ENCODE results near the gene ADGRG4. TPM values are rescaled to one million over a fixed set of nuclear protein-coding genes. Genes with fewer than 3 reads are reported as not detected.

ADGRG4 gene
- polyA plus RNA-seq, 2 of the 4 experiments (the other 2 are of a cell fraction) = not detected

DNA sequence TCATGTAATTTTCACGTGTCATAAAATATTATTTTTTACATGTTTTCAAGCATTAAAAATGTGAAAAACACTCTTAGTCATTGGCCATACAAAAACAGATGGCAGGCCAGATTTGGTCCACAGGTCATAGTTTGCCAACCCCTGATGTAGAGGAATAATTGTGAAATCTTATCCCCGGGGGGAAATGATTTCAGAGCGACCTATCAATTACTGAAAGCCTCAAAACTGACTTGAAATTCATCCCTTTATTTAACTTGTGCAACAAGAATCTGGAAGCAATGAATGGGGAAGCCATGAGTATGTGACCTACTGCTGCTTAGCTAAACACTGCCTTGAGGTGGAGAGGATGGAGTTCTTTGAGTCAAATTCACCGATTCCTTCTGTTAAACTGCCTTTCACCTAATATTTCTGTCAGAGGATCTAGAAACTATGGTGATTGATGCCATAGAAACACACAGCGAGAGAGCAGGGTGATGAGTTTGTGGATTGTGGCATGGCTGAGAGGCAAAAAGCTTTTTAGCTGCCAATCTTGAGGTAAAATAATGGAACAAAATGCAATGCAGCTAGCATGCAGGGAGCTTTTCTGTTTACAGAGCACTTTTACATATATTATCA is 156.6 kb downstream of the ADGRG4 start:
- H3K27ac ChIP-seq = no peak overlapping the region
- H3K4me2 ChIP-seq = no peak overlapping the region
- CTCF ChIA-PET = interaction anchor here (0.7 kb wide), 1 partner anchor 9 kb away, joined by 3 read pairs; no protein-coding TSS in a partner anchor
- no peak overlapping the region for H3K4me3 ChIP-seq
- TF ChIP-seq RNF2 (IDR thresholded peaks at IDR 0.05; ENCODE audit: borderline replicate concordance, low read depth) (no peak), BHLHE40 (IDR thresholded peaks at IDR 0.05; ENCODE audit: low read depth, low read length) (no peak), HDAC2 (IDR thresholded peaks at IDR 0.05) (no peak), NR3C1 (IDR thresholded peaks at IDR 0.05) (no peak), MAZ (IDR thresholded peaks at IDR 0.05; ENCODE audit: borderline replicate concordance, low read depth, low read length) (no peak), EHF (CRISPR knock-in tag; IDR thresholded peaks at IDR 0.05) (no peak), TP53 (CRISPR knock-in tag; IDR thresholded peaks at IDR 0.05) (no peak), GATA3 (IDR thresholded peaks at IDR 0.05; ENCODE audit: borderline replicate concordance) (no peak), CBX2 (IDR thresholded peaks at IDR 0.05; ENCODE audit: borderline replicate concordance, low read depth) (no peak)
- TF ChIP-seq, protein P1, sequence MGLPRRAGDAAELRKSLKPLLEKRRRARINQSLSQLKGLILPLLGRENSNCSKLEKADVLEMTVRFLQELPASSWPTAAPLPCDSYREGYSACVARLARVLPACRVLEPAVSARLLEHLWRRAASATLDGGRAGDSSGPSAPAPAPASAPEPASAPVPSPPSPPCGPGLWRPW (IDR thresholded peaks at IDR 0.05) = no peak
- TF ChIP-seq, protein P2, sequence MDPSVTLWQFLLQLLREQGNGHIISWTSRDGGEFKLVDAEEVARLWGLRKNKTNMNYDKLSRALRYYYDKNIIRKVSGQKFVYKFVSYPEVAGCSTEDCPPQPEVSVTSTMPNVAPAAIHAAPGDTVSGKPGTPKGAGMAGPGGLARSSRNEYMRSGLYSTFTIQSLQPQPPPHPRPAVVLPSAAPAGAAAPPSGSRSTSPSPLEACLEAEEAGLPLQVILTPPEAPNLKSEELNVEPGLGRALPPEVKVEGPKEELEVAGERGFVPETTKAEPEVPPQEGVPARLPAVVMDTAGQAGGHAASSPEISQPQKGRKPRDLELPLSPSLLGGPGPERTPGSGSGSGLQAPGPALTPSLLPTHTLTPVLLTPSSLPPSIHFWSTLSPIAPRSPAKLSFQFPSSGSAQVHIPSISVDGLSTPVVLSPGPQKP (IDR thresholded peaks at IDR 0.05; ENCODE audit: low read depth, low read length) = no peak
- TF ChIP-seq, protein P3, sequence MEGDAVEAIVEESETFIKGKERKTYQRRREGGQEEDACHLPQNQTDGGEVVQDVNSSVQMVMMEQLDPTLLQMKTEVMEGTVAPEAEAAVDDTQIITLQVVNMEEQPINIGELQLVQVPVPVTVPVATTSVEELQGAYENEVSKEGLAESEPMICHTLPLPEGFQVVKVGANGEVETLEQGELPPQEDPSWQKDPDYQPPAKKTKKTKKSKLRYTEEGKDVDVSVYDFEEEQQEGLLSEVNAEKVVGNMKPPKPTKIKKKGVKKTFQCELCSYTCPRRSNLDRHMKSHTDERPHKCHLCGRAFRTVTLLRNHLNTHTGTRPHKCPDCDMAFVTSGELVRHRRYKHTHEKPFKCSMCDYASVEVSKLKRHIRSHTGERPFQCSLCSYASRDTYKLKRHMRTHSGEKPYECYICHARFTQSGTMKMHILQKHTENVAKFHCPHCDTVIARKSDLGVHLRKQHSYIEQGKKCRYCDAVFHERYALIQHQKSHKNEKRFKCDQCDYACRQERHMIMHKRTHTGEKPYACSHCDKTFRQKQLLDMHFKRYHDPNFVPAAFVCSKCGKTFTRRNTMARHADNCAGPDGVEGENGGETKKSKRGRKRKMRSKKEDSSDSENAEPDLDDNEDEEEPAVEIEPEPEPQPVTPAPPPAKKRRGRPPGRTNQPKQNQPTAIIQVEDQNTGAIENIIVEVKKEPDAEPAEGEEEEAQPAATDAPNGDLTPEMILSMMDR (IDR thresholded peaks at IDR 0.05) = no peak
- POLR2A ChIA-PET = no interaction called here
- peak; percentile 87 for FAIRE-seq
- DNase-seq (ENCODE audit: low read depth in 1 of 2, low spot score in 1 of 2) = no peak
- WGBS (ENCODE audit: missing lambda C conversion rate) = 29% methylated on average over 5 of the region's 5 CpGs
- peaks cover 3% of the 10 kb centered on the region; the same call in 1 of the 3 replicates for H3K4me1 ChIP-seq
- no peaks in the 10 kb centered on the region for H3K9me3 ChIP-seq
- no peak for ATAC-seq

DNA sequence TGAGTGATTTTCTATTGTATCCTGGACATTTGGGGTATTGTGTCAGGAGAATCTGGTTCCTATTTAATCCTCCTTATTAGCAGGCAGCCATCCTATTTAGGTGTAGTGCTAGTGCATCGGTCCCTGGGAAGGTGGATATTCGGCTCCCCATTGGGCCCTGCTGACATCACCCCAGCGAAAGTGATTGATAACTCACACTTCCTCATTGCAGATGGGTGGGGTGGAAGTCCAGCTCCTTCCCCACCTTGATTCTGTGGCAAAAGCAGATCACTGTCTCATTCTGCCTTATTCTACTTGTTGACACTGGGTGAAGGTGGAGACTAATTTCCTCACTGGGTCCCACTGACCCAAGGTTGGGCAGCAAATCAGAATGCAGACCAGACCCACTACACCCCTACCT is 163.8 kb downstream of the ADGRG4 start:
- POLR2A ChIA-PET = interaction anchor here (0.6 kb wide), 1 partner anchor 33 kb away, joined by 3 read pairs; the partner anchor contains the start of gene HTATSF1
- WGBS (ENCODE audit: missing lambda C conversion rate) = 47% methylated on average over 2 of the region's 3 CpGs
- DNase-seq (ENCODE audit: low read depth in 1 of 2, low spot score in 1 of 2) = no peak
- no peak for TF ChIP-seq GATA3 (IDR thresholded peaks at IDR 0.05; ENCODE audit: borderline replicate concordance)
- TF ChIP-seq ESRRA (IDR thresholded peaks at IDR 0.05; ENCODE audit: borderline replicate concordance, low read length) = no peak
- TF ChIP-seq CBX2 (IDR thresholded peaks at IDR 0.05; ENCODE audit: borderline replicate concordance, low read depth) = no peak
- TF ChIP-seq KDM1A (IDR thresholded peaks at IDR 0.05; ENCODE audit: low read depth) = no peak
- TF ChIP-seq TFCP2L1 (CRISPR knock-in tag; IDR thresholded peaks at IDR 0.05) = no peak
- no peak for TF ChIP-seq NR3C1 (IDR thresholded peaks at IDR 0.05)
- no peak for TF ChIP-seq ZC3H11A (IDR thresholded peaks at IDR 0.05)
- TF ChIP-seq EHMT2 (IDR thresholded peaks at IDR 0.05; ENCODE audit: low read depth) = no peak
- no peak for TF ChIP-seq MAFK (IDR thresholded peaks at IDR 0.05; ENCODE audit: partially characterized antibody)
- no peak for TF ChIP-seq RARB (CRISPR knock-in tag; IDR thresholded peaks at IDR 0.05)
- TF ChIP-seq, protein P4, sequence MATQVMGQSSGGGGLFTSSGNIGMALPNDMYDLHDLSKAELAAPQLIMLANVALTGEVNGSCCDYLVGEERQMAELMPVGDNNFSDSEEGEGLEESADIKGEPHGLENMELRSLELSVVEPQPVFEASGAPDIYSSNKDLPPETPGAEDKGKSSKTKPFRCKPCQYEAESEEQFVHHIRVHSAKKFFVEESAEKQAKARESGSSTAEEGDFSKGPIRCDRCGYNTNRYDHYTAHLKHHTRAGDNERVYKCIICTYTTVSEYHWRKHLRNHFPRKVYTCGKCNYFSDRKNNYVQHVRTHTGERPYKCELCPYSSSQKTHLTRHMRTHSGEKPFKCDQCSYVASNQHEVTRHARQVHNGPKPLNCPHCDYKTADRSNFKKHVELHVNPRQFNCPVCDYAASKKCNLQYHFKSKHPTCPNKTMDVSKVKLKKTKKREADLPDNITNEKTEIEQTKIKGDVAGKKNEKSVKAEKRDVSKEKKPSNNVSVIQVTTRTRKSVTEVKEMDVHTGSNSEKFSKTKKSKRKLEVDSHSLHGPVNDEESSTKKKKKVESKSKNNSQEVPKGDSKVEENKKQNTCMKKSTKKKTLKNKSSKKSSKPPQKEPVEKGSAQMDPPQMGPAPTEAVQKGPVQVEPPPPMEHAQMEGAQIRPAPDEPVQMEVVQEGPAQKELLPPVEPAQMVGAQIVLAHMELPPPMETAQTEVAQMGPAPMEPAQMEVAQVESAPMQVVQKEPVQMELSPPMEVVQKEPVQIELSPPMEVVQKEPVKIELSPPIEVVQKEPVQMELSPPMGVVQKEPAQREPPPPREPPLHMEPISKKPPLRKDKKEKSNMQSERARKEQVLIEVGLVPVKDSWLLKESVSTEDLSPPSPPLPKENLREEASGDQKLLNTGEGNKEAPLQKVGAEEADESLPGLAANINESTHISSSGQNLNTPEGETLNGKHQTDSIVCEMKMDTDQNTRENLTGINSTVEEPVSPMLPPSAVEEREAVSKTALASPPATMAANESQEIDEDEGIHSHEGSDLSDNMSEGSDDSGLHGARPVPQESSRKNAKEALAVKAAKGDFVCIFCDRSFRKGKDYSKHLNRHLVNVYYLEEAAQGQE (IDR thresholded peaks at IDR 0.05) = no peak
- TF ChIP-seq, protein P5, sequence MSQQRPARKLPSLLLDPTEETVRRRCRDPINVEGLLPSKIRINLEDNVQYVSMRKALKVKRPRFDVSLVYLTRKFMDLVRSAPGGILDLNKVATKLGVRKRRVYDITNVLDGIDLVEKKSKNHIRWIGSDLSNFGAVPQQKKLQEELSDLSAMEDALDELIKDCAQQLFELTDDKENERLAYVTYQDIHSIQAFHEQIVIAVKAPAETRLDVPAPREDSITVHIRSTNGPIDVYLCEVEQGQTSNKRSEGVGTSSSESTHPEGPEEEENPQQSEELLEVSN (IDR thresholded peaks at IDR 0.05; ENCODE audit: borderline replicate concordance, low read depth) = no peak
- TF ChIP-seq CEBPB (IDR thresholded peaks at IDR 0.05) = no peak
- no peak for TF ChIP-seq EHF (CRISPR knock-in tag; IDR thresholded peaks at IDR 0.05)
- TF ChIP-seq HOXA7 (CRISPR knock-in tag; IDR thresholded peaks at IDR 0.05) = no peak
- Histone ChIP-seq H3K4me3 (no peak overlapping the region), H3K4me1 (no peaks in the 10 kb centered on the region), H3K4me2 (no peak overlapping the region), H3K27ac (no peak overlapping the region), H3K9me3 (no peaks in the 10 kb centered on the region)
- no peak for FAIRE-seq
- ATAC-seq = no peak
- CTCF ChIA-PET = no interaction called here
